MG63 (cell line): ENCODE results near the gene ELL2. TPM values are rescaled to one million over a fixed set of nuclear protein-coding genes. Genes with fewer than 3 reads are reported as not detected.

Experiments
- DNase-seq: peaks from one replicate; pipeline ENCODE4 v3.0.0-alpha.2; 2020
- H3K27me3 ChIP-seq: fragments of 250-450 bp; sonication (Bioruptor Pico); 2 replicates; pipeline ENCODE4 v1.5.1; 2020; ENCODE audit warnings: mild to moderate bottlenecking, moderate library complexity
- H3K36me3 ChIP-seq: fragments of 250-450 bp; sonication (Bioruptor Pico); 2 replicates; pipeline ENCODE4 v1.5.1; 2020; ENCODE audit warnings: mild to moderate bottlenecking, moderate library complexity
- H3K4me3 ChIP-seq: fragments of 250-450 bp; sonication (Bioruptor Pico); 2 replicates; pipeline ENCODE4 v1.5.1; 2020; ENCODE audit warnings: mild to moderate bottlenecking, moderate library complexity
- H3K9me3 ChIP-seq: fragments of 250-450 bp; sonication (Bioruptor Pico); 2 replicates; pipeline ENCODE4 v1.5.1; 2020; ENCODE audit warnings: mild to moderate bottlenecking, moderate library complexity
- total RNA-seq: library from RNA; depleted of rRNA; stranded (reverse); fragments of >200 nt; shearing (Covaris generic); gene quantifications from 2 replicates; pipeline ENCODE4 v1.2.3, GENCODE V29; 2014; ENCODE audit warnings: low replicate concordance

ELL2 gene
- total RNA-seq, 1 experiment from 2014 or later, result 126 TPM

GRCh38 chr5:95886340-95887044 is 75.2 kb downstream of the ELL2 start:
- H3K36me3 ChIP-seq, result peaks cover 86% of the 10 kb centered on the region
- DNase-seq, result no peak

GRCh38 chr5:95884511-95884910 is 77.1 kb downstream of the ELL2 start:
- no peaks in the 10 kb centered on the region for H3K27me3 ChIP-seq
- H3K9me3 ChIP-seq, result no peaks in the 10 kb centered on the region
- peaks cover 71% of the 10 kb centered on the region for H3K36me3 ChIP-seq
- no peak overlapping the region for H3K4me3 ChIP-seq
- DNase-seq, result no peak

More at GRCh38 chr5:95886340-95887044, 75.2 kb downstream of the ELL2 start:
- H3K9me3 ChIP-seq, result no peaks in the 10 kb centered on the region
- H3K27me3 ChIP-seq, result no peaks in the 10 kb centered on the region
- H3K4me3 ChIP-seq, result no peak overlapping the region

GRCh38 chr5:95884017-95884325 is 77.7 kb downstream of the ELL2 start:
- Histone ChIP-seq H3K27me3 (no peaks in the 10 kb centered on the region), H3K4me3 (no peak overlapping the region), H3K36me3 (peaks cover 66% of the 10 kb centered on the region), H3K9me3 (no peaks in the 10 kb centered on the region)
- no peak for DNase-seq

GRCh38 chr5:95883185-95884016 is 78.2 kb downstream of the ELL2 start:
- Histone ChIP-seq H3K27me3 (no peaks in the 10 kb centered on the region), H3K4me3 (no peak overlapping the region), H3K9me3 (no peaks in the 10 kb centered on the region), H3K36me3 (peaks cover 61% of the 10 kb centered on the region)
- no peak for DNase-seq

GRCh38 chr5:95881833-95882232 is 79.8 kb downstream of the ELL2 start:
- no peak for DNase-seq
- Histone ChIP-seq H3K4me3 (no peak overlapping the region), H3K27me3 (no peaks in the 10 kb centered on the region), H3K36me3 (peaks cover 48% of the 10 kb centered on the region), H3K9me3 (no peaks in the 10 kb centered on the region)

- no peak for DNase-seq
These were observed 81.3 kb downstream of the ELL2 start for GRCh38 chr5:95880081-95880926.

GRCh38 chr5:95879661-95880060 is 82.0 kb downstream of the ELL2 start:
- DNase-seq, result no peak
- H3K9me3 ChIP-seq, result no peaks in the 10 kb centered on the region
- H3K27me3 ChIP-seq, result no peaks in the 10 kb centered on the region
- H3K4me3 ChIP-seq, result no peak overlapping the region
- H3K36me3 ChIP-seq, result peaks cover 26% of the 10 kb centered on the region

More at GRCh38 chr5:95880081-95880926, 81.3 kb downstream of the ELL2 start:
- H3K9me3 ChIP-seq, result no peaks in the 10 kb centered on the region
- no peak overlapping the region for H3K4me3 ChIP-seq
- H3K27me3 ChIP-seq, result no peaks in the 10 kb centered on the region
- H3K36me3 ChIP-seq, result peaks cover 32% of the 10 kb centered on the region

GRCh38 chr5:95878417-95879323 is 83.0 kb downstream of the ELL2 start:
- DNase-seq, result no peak
- Histone ChIP-seq H3K9me3 (no peaks in the 10 kb centered on the region), H3K36me3 (peaks cover 16% of the 10 kb centered on the region), H3K27me3 (no peaks in the 10 kb centered on the region), H3K4me3 (no peak overlapping the region)

GRCh38 chr5:95876782-95877181 is 84.9 kb downstream of the ELL2 start:
- DNase-seq, result no peak
- peaks cover 5% of the 10 kb centered on the region; the same call in 1 of the 2 replicates for H3K36me3 ChIP-seq
- no peak overlapping the region for H3K4me3 ChIP-seq
- no peaks in the 10 kb centered on the region for H3K9me3 ChIP-seq
- H3K27me3 ChIP-seq, result no peaks in the 10 kb centered on the region

- H3K27me3 ChIP-seq, result no peaks in the 10 kb centered on the region
- DNase-seq, result no peak
- H3K4me3 ChIP-seq, result no peak overlapping the region
- no peaks in the 10 kb centered on the region for H3K9me3 ChIP-seq
- H3K36me3 ChIP-seq, result no peaks in the 10 kb centered on the region
These were observed 87.4 kb downstream of the ELL2 start for GRCh38 chr5:95874246-95874645.

GRCh38 chr5:95873351-95873750 is 88.3 kb downstream of the ELL2 start:
- H3K36me3 ChIP-seq, result no peaks in the 10 kb centered on the region
- H3K4me3 ChIP-seq, result no peak overlapping the region
- no peak for DNase-seq

GRCh38 chr5:95872346-95873268 is 89.0 kb downstream of the ELL2 start:
- no peaks in the 10 kb centered on the region for H3K36me3 ChIP-seq
- no peaks in the 10 kb centered on the region for H3K27me3 ChIP-seq
- no peaks in the 10 kb centered on the region for H3K9me3 ChIP-seq
- DNase-seq, result no peak
- H3K4me3 ChIP-seq, result no peak overlapping the region

More at GRCh38 chr5:95873351-95873750, 88.3 kb downstream of the ELL2 start:
- no peaks in the 10 kb centered on the region for H3K27me3 ChIP-seq
- H3K9me3 ChIP-seq, result no peaks in the 10 kb centered on the region

- Histone ChIP-seq H3K36me3 (no peaks in the 10 kb centered on the region), H3K9me3 (no peaks in the 10 kb centered on the region), H3K4me3 (no peak overlapping the region), H3K27me3 (no peaks in the 10 kb centered on the region)
- no peak for DNase-seq
These were observed 90.4 kb downstream of the ELL2 start for GRCh38 chr5:95871146-95871806.

- no peak overlapping the region for H3K4me3 ChIP-seq
- H3K36me3 ChIP-seq, result no peaks in the 10 kb centered on the region
- no peak for DNase-seq
- no peaks in the 10 kb centered on the region for H3K27me3 ChIP-seq
- H3K9me3 ChIP-seq, result no peaks in the 10 kb centered on the region
These were observed 91.5 kb downstream of the ELL2 start for GRCh38 chr5:95870105-95870672.
